Gastrocnemius medialis (tissue), 4 donors: Measurements from ENCODE around the gene ATXN1.

Experiments
- CTCF ChIP-seq, 5 experiments: fragments of 450-650 bp in 3 of 5; fragments of 200-600 bp in 2 of 5; sonication (generic) in 2 of 5; IDR thresholded peaks in 4 of 5; conservative IDR thresholded peaks in 1 of 5; 1 replicate in 4 of 5; 2 replicates in 1 of 5; pipeline ENCODE4 v1.5.1; 2016 to 2019; ENCODE audit warnings: antibody characterized with exemption in 5 of 5, mild to moderate bottlenecking in 3 of 5, moderate library complexity in 3 of 5
- POLR2A ChIP-seq, 2 donors: fragments of 450-650 bp; IDR thresholded peaks; one replicate each; pipeline ENCODE4 v1.6.1; 2017; ENCODE audit warnings: antibody characterized with exemption in 2 of 2, mild to moderate bottlenecking in 2 of 2, moderate library complexity in 2 of 2

GRCh38 chr6:16512544-16513290 lies 248.5 kb downstream of the ATXN1 start:
- TF ChIP-seq CTCF (IDR thresholded peaks at IDR 0.05 in 4 of 5, conservative IDR thresholded peaks at IDR 0.05 in 1 of 5), result no peak
- no peak for TF ChIP-seq POLR2A (IDR thresholded peaks at IDR 0.05)
